ENCODE measurements around the gene ERMARD.

GRCh38 chr6:169783401-169783800 lies 32.0 kb downstream of the ERMARD start:
- TF ChIP-seq GATA2 (IDR thresholded peaks at IDR 0.05; ENCODE audit: low read depth, low read length) (no peak), GATA3 (IDR thresholded peaks at IDR 0.05; ENCODE audit: low read depth, low read length) (no peak)
